Cardiac fibroblast (primary cell): Measurements from ENCODE around the gene INS.

Experiments
- DNase-seq, 2 donors: peaks; one replicate each; pipeline versions ENCODE4 v3.0.0 to v3.0.0-alpha.2; 2010; ENCODE audit warnings: low read depth in 2 of 2
- H3K4me3 ChIP-seq, 2 donors: replicated peaks in 1 of 2; 1 replicate in 1 of 2; 2 replicates in 1 of 2; pipeline ENCODE4 v1.5.1; 2011; ENCODE audit warnings: low read depth in 2 of 2, low read length in 2 of 2, mild to moderate bottlenecking in 2 of 2, moderate library complexity in 1 of 2
- TF ChIP-seq, protein P1 (sequence below): IDR thresholded peaks from one replicate; pipeline ENCODE4 v1.5.1; 2011; ENCODE audit warnings: low read depth, mild to moderate bottlenecking, low read length, inconsistent platforms

INS gene

DNA sequence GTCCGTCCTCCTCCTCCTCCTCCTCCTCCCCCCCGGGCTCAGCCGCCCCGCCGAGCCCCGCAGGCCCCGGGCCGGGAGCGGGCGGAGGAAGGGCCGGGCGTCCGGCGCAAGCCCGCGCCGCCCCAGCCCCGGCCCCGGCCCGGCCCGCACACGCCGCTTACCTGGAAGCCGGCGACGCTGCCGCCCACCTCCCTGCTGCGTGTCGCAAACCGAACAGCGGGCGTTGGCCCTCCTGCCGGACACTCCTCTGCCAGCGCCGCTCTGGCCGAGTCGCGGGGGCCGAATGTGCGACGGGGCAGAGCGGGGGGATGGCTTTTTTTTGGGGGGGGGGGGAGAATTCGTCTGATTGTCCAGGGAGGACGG, 23.0 kb downstream of the INS start:
- H3K4me3 ChIP-seq: peak overlapping the region in 1 of 2 donors; percentile 43
- TF ChIP-seq, protein P1, sequence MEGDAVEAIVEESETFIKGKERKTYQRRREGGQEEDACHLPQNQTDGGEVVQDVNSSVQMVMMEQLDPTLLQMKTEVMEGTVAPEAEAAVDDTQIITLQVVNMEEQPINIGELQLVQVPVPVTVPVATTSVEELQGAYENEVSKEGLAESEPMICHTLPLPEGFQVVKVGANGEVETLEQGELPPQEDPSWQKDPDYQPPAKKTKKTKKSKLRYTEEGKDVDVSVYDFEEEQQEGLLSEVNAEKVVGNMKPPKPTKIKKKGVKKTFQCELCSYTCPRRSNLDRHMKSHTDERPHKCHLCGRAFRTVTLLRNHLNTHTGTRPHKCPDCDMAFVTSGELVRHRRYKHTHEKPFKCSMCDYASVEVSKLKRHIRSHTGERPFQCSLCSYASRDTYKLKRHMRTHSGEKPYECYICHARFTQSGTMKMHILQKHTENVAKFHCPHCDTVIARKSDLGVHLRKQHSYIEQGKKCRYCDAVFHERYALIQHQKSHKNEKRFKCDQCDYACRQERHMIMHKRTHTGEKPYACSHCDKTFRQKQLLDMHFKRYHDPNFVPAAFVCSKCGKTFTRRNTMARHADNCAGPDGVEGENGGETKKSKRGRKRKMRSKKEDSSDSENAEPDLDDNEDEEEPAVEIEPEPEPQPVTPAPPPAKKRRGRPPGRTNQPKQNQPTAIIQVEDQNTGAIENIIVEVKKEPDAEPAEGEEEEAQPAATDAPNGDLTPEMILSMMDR: no peak
- no peak for DNase-seq

DNA sequence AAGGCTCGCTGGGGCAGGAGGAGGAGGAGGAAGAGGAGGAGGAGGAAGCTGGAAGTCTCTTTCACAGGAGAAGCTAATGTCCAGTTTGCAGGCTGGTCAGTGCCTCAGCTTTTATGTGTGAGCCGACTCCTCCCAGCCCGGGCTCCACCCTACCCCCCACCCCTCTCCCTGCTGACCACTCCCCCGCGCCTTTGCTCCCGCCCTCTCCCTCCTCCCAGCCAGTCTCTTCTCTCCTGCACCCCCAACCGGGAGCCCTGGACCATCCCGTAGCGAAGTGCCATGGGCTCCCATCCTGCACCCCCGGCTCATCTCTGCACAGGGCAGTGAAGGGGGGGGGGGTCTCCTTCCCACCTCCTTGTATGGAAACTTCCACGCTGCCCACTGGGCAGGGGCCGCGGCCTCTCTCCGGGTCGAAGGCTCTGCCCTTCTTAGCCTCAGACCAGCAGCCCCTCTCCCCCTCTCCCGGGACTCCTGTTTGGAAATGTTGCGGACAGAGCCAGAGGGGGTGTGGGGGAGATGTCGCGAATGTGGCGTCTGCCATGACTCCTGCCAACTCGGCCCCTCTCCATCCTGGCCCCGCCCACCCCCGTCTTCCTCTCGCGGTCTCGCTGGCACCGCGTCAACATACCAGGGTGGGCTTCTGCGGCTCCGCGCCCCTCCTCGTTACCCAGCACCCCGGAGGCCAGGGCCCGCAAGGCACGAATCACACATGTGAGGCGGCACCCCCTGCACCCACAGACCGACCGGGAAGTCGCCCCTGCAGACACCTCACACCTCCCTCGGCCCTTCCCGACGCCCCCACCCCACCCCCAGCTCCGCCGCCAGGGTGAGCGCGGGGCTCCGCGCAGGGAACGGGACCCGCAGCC, 23.6 kb downstream of the INS start:
- peak overlapping the region; percentile 29 to 43 for H3K4me3 ChIP-seq
- peak; percentile 69 to 73 for DNase-seq
- TF ChIP-seq, protein P1: no peak

DNA sequence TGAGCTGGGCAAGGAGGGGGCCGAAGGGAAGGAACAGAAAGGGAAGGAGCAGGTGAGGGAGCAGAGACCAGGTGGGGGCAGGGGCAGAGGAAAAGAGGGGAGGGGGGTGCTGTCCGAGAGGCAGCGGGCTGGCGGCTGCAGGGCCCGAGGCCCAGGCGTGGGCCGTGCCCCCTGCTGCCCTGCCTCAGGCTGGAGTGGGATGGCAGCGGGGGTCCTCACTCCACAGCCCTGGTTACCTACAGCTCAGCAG, 24.1 kb downstream of the INS start:
- TF ChIP-seq, protein P1: no peak
- DNase-seq: no peak
- H3K4me3 ChIP-seq: peak overlapping the region in 1 of 2 donors; percentile 32

GRCh38 chr11:2136209-2136951, 24.6 kb downstream of the INS start:
- peak overlapping the region; percentile 11 to 32 for H3K4me3 ChIP-seq
- no peak for DNase-seq
- TF ChIP-seq, protein P1: no peak

- no peak overlapping the region for H3K4me3 ChIP-seq
- TF ChIP-seq, protein P1: no peak
- DNase-seq: no peak
Observed at GRCh38 chr11:2135648-2136201, 25.3 kb downstream of the INS start.

- no peak overlapping the region for H3K4me3 ChIP-seq
- DNase-seq: no peak
- TF ChIP-seq, protein P1: no peak
Observed at GRCh38 chr11:2135018-2135569, 25.9 kb downstream of the INS start.
